H9 (cell line): ENCODE data around the gene DNAH8. TPM values are rescaled to one million over a fixed set of nuclear protein-coding genes. Genes with fewer than 3 reads are reported as not detected.

Experiments
- DNase-seq: peaks from one replicate; pipeline ENCODE4 v3.0.0-alpha.2; 2017
- H2AFZ ChIP-seq: one replicate; pipeline ENCODE4 v1.6.1; 2013; ENCODE audit warnings: mild to moderate bottlenecking, low read length, control low read depth, moderate library complexity
- H2AK5ac ChIP-seq: 2 replicates; pipeline ENCODE4 v1.6.1; 2013; ENCODE audit warnings: low read length, control low read depth, mixed read lengths; ENCODE audit not compliant: insufficient read length
- H2BK120ac ChIP-seq: one replicate; pipeline ENCODE4 v1.6.1; 2013; ENCODE audit warnings: low read depth, mild to moderate bottlenecking, low read length, control low read depth, inconsistent platforms; ENCODE audit not compliant: poor library complexity, severe bottlenecking
- H2BK12ac ChIP-seq: 2 replicates; pipeline ENCODE4 v1.6.1; 2013; ENCODE audit warnings: low read length, control low read depth, mixed read lengths, low read depth; ENCODE audit not compliant: insufficient read length
- H2BK15ac ChIP-seq: 2 replicates; pipeline ENCODE4 v1.6.1; 2013; ENCODE audit warnings: low read depth, low read length, control low read depth
- H2BK20ac ChIP-seq: one replicate; pipeline ENCODE4 v1.6.1; 2013; ENCODE audit warnings: low read depth, mild to moderate bottlenecking, low read length, control low read depth, inconsistent platforms; ENCODE audit not compliant: poor library complexity, severe bottlenecking
- H2BK5ac ChIP-seq: 2 replicates; pipeline ENCODE4 v1.6.1; 2013; ENCODE audit warnings: low read length, control low read depth, mixed read lengths; ENCODE audit not compliant: insufficient read length
- H3K14ac ChIP-seq: 2 replicates; pipeline ENCODE4 v1.6.1; 2013; ENCODE audit warnings: low read length, control low read depth; ENCODE audit not compliant: insufficient read depth
- H3K18ac ChIP-seq: 2 replicates; pipeline ENCODE4 v1.6.1; 2013; ENCODE audit warnings: low read depth, mild to moderate bottlenecking, mixed read lengths, low read length, control low read depth; ENCODE audit not compliant: insufficient read length
- H3K23ac ChIP-seq: 2 replicates; pipeline ENCODE4 v1.6.1; 2013; ENCODE audit warnings: low read length, control low read depth, mixed read lengths, low read depth; ENCODE audit not compliant: insufficient read length
- H3K23me2 ChIP-seq: 2 replicates; pipeline ENCODE4 v1.6.1; 2013; ENCODE audit warnings: low read depth, mild to moderate bottlenecking, mixed read lengths, low read length, control low read depth; ENCODE audit not compliant: insufficient read length, poor library complexity, severe bottlenecking
- H3K27ac ChIP-seq: 2 replicates; pipeline ENCODE4 v1.5.1; 2013; ENCODE audit warnings: low read length, control low read depth, mixed read lengths, low read depth; ENCODE audit not compliant: insufficient read length
- H3K27me3 ChIP-seq: 2 replicates; pipeline ENCODE4 v1.6.1; 2013; ENCODE audit warnings: low read length, control low read depth, inconsistent platforms; ENCODE audit not compliant: insufficient read depth
- H3K4ac ChIP-seq: 2 replicates; pipeline ENCODE4 v1.6.1; 2013; ENCODE audit warnings: low read depth, mild to moderate bottlenecking, control low read depth, inconsistent platforms, low read length, moderate library complexity
- H3K4me1 ChIP-seq: 2 replicates; pipeline ENCODE4 v1.6.1; 2013; ENCODE audit warnings: low read length, control low read depth, inconsistent platforms; ENCODE audit not compliant: insufficient read depth
- H3K4me2 ChIP-seq: 2 replicates; pipeline ENCODE4 v1.6.1; 2013; ENCODE audit warnings: low read length, control low read depth, mixed read lengths; ENCODE audit not compliant: insufficient read length, insufficient read depth
- H3K56ac ChIP-seq: 2 replicates; pipeline ENCODE4 v1.6.1; 2013; ENCODE audit warnings: low read depth, mild to moderate bottlenecking, mixed read lengths, low read length, control low read depth; ENCODE audit not compliant: insufficient read length
- H3K79me1 ChIP-seq: 2 replicates; pipeline ENCODE4 v1.6.1; 2013; ENCODE audit warnings: low read depth, mild to moderate bottlenecking, moderate library complexity, low read length, control low read depth, inconsistent platforms; ENCODE audit not compliant: insufficient read depth, poor library complexity, severe bottlenecking
- H3K79me2 ChIP-seq: 2 replicates; pipeline ENCODE4 v1.6.1; 2013; ENCODE audit warnings: low read length, control low read depth, inconsistent platforms; ENCODE audit not compliant: insufficient read depth
- H3K9ac ChIP-seq: 2 replicates; pipeline ENCODE4 v1.6.1; 2013; ENCODE audit warnings: low read length, control low read depth, mixed read lengths; ENCODE audit not compliant: insufficient read length; ENCODE audit errors: extremely low read depth
- H3K9me3 ChIP-seq: one replicate; pipeline ENCODE4 v1.6.1; 2013; ENCODE audit warnings: low read depth, low read length, inconsistent platforms; ENCODE audit not compliant: control insufficient read depth
- H3T11ph ChIP-seq: one replicate; pipeline ENCODE4 v1.6.1; 2013; ENCODE audit warnings: mild to moderate bottlenecking, low read length, control low read depth, inconsistent platforms
- H4K20me1 ChIP-seq: one replicate; pipeline ENCODE4 v1.6.1; 2013; ENCODE audit not compliant: control insufficient read depth, insufficient read length, insufficient read depth
- H4K5ac ChIP-seq: 2 replicates; pipeline ENCODE4 v1.6.1; 2013; ENCODE audit warnings: low read depth, mild to moderate bottlenecking, mixed read lengths, low read length, control low read depth; ENCODE audit not compliant: insufficient read length
- H4K8ac ChIP-seq: replicated peaks from 2 replicates; pipeline ENCODE4 v1.6.1; 2013; ENCODE audit warnings: low read length, control low read depth, mixed read lengths, low read depth; ENCODE audit not compliant: insufficient read length
- H4K91ac ChIP-seq: 2 replicates; pipeline ENCODE4 v1.6.1; 2013; ENCODE audit warnings: low read depth, mild to moderate bottlenecking, moderate library complexity, mixed read lengths, low read length, control low read depth; ENCODE audit not compliant: insufficient read length
- H3K27ac Mint-ChIP-seq, 3 experiments: 2 replicates in 2 of 3; 3 replicates in 1 of 3; pipeline ENCODE4 v1.8.0; 2020 to 2021; ENCODE audit warnings: mixed read lengths in 3 of 3, mild to moderate bottlenecking in 1 of 3, moderate library complexity in 1 of 3
- H3K27me3 Mint-ChIP-seq: 2 replicates; pipeline ENCODE4 v1.8.0; 2021; ENCODE audit warnings: low read depth, mild to moderate bottlenecking, moderate library complexity, mixed read lengths
- H3K36me3 Mint-ChIP-seq, 3 experiments: 2 replicates in 2 of 3; 3 replicates in 1 of 3; pipeline ENCODE4 v1.8.0; 2020 to 2021; ENCODE audit warnings: low read depth in 3 of 3, mixed read lengths in 3 of 3; ENCODE audit not compliant: insufficient read depth in 1 of 3
- H3K4me1 Mint-ChIP-seq, 2 experiments: 2 replicates each; pipeline ENCODE4 v1.8.0; 2020; ENCODE audit warnings: mixed read lengths in 2 of 2
- H3K4me3 Mint-ChIP-seq, 2 experiments: 2 replicates in 1 of 2; 3 replicates in 1 of 2; pipeline ENCODE4 v1.8.0; 2020 to 2021; ENCODE audit warnings: mild to moderate bottlenecking in 2 of 2, mixed read lengths in 2 of 2, moderate library complexity in 1 of 2
- H3K9me3 Mint-ChIP-seq, 2 experiments: 2 replicates in 1 of 2; 3 replicates in 1 of 2; pipeline ENCODE4 v1.8.0; 2020; ENCODE audit warnings: mild to moderate bottlenecking in 2 of 2, mixed read lengths in 2 of 2, moderate library complexity in 1 of 2
- CTCF ChIP-seq: fragments of 200-600 bp; sonication (generic); conservative IDR thresholded peaks from 3 replicates; pipeline ENCODE4 v1.8.0; 2021; ENCODE audit warnings: antibody characterized with exemption, mild to moderate bottlenecking
- WGBS: extraction: QIAGEN DNeasy Blood & Tissue Kit; methylation state at CpG from one replicate; pipeline ENCODE4 v1.1.7; 2013; ENCODE audit warnings: missing lambda C conversion rate, low lambda C conversion rate, mixed read lengths; ENCODE audit not compliant: insufficient read length; ENCODE audit errors: extremely low coverage; 5-methylcytosine and 5-hydroxymethylcytosine counted together
- total RNA-seq: library from RNA; stranded (reverse); gene quantifications from 2 replicates; pipeline ENCODE4 v1.2.1, GENCODE V29; 2021

Gene DNAH8
- total RNA-seq, 1 experiment from 2014 or later = not detected

GRCh38 chr6:38774929-38775707, 60.0 kb downstream of the DNAH8 start:
- H3K4me1 Mint-ChIP-seq = no peaks in the 10 kb centered on the region
- Histone ChIP-seq H3K79me2 (no peaks in the 10 kb centered on the region), H2BK20ac (no peak overlapping the region), H3K9ac (no peak overlapping the region), H3K4me1 (no peaks in the 10 kb centered on the region), H3K23me2 (no peaks in the 10 kb centered on the region), H4K8ac (no peak overlapping the region), H4K91ac (no peak overlapping the region), H3K9me3 (no peaks in the 10 kb centered on the region), H2BK120ac (no peak overlapping the region), H2AK5ac (no peak overlapping the region), H3K79me1 (no peaks in the 10 kb centered on the region), H3T11ph (no peak overlapping the region), H3K4ac (no peak overlapping the region), H2BK5ac (no peak overlapping the region), H3K4me2 (no peak overlapping the region), H3K18ac (no peak overlapping the region), H2BK15ac (no peak overlapping the region), H3K23ac (no peak overlapping the region), H3K27ac (no peak overlapping the region), H3K27me3 (no peaks in the 10 kb centered on the region), H2BK12ac (no peak overlapping the region), H3K14ac (no peak overlapping the region), H4K20me1 (no peaks in the 10 kb centered on the region), H3K56ac (no peak overlapping the region), H2AFZ (no peak overlapping the region), H4K5ac (no peak overlapping the region)
- H3K36me3 Mint-ChIP-seq = no peaks in the 10 kb centered on the region
- no peak for DNase-seq
- no CpG with 5 or more reads among the region's 5 CpGs for WGBS
- peaks cover 8% of the 10 kb centered on the region for H3K27me3 Mint-ChIP-seq
- no peak overlapping the region for H3K27ac Mint-ChIP-seq
- TF ChIP-seq CTCF = no peak
- no peak overlapping the region for H3K4me3 Mint-ChIP-seq
- H3K9me3 Mint-ChIP-seq = no peaks in the 10 kb centered on the region
